B cell (primary cell): ENCODE data around the gene OR51S1. TPM values are rescaled to one million over a fixed set of nuclear protein-coding genes. Genes with fewer than 3 reads are reported as not detected.

ENCODE experiments used
- ATAC-seq: fragments of 200-7000 bp; cut with Tn5 transposase; one replicate; pipeline ENCODE4 v1.10.0; 2021; ENCODE audit warnings: low read depth, mild to moderate bottlenecking, moderate number of reproducible peaks, moderate library complexity
- CTCF ChIA-PET: fragments of 350-600 bp; sonication (Branson Sonifier 250); formaldehyde crosslinking; loops from one replicate; lab custom pipeline; 2021; ENCODE audit warnings: antibody characterized with exemption, inconsistent platforms; lab: Charles Lee
- POLR2A ChIA-PET: fragments of 350-600 bp; sonication (Branson Sonifier 250); formaldehyde crosslinking; loops from one replicate; lab custom pipeline; 2021; ENCODE audit warnings: antibody characterized with exemption; lab: Charles Lee
- DNase-seq: peaks from one replicate; pipeline ENCODE4 v3.0.0; 2013
- H2AFZ ChIP-seq: 2 replicates; pipeline ENCODE4 v1.6.1; 2012; ENCODE audit warnings: mild to moderate bottlenecking, low read depth, low read length; ENCODE audit not compliant: insufficient read depth, poor library complexity, severe bottlenecking
- H3K27ac ChIP-seq, 2 donors: 1 replicate in 1 of 2; 2 replicates in 1 of 2; pipeline ENCODE4 v1.5.1; 2012 to 2013; ENCODE audit warnings: low read length in 2 of 2, mild to moderate bottlenecking in 2 of 2, moderate library complexity in 1 of 2
- H3K27me3 ChIP-seq, 4 experiments: fragments of 200-600 bp in 1 of 4; sonication (generic) in 1 of 4; replicated peaks in 1 of 4; 1 replicate in 2 of 4; 2 replicates in 2 of 4; pipeline versions ENCODE4 v1.6.1 to v1.7.0; 2013 to 2016; ENCODE audit warnings: low read length in 3 of 4, mild to moderate bottlenecking in 2 of 4, mixed read lengths in 1 of 4, moderate library complexity in 1 of 4; ENCODE audit not compliant: insufficient read depth in 4 of 4, control insufficient read depth in 3 of 4; ENCODE audit errors: control extremely low read depth in 1 of 4
- H3K36me3 ChIP-seq, 2 experiments: replicated peaks in 1 of 2; 1 replicate in 1 of 2; 2 replicates in 1 of 2; pipeline versions ENCODE4 v1.6.1 to v1.7.1; 2013; ENCODE audit warnings: low read length in 1 of 2; ENCODE audit not compliant: insufficient read depth in 2 of 2, control insufficient read depth in 1 of 2; ENCODE audit errors: control extremely low read depth in 1 of 2, extremely low read depth in 1 of 2
- H3K4me1 ChIP-seq, 2 donors: fragments of 200-600 bp in 1 of 2; sonication (generic) in 1 of 2; 1 replicate in 1 of 2; 2 replicates in 1 of 2; pipeline versions ENCODE4 v1.5.1 to v1.6.1; 2013 to 2017; ENCODE audit warnings: low read length in 2 of 2; ENCODE audit not compliant: control insufficient read depth in 2 of 2, insufficient read depth in 2 of 2
- H3K4me2 ChIP-seq: replicated peaks from 2 replicates; pipeline ENCODE3; 2012; ENCODE audit warnings: mild to moderate bottlenecking, low read depth, low read length; ENCODE audit not compliant: poor library complexity, severe bottlenecking
- H3K4me3 ChIP-seq, 5 experiments: fragments of 200-600 bp in 1 of 5; sonication (generic) in 1 of 5; 1 replicate in 3 of 5; 2 replicates in 2 of 5; pipeline versions ENCODE4 v1.5.1 to v1.7.0; 2011 to 2016; ENCODE audit warnings: low read length in 4 of 5, mild to moderate bottlenecking in 4 of 5, low read depth in 2 of 5, control low read depth in 1 of 5, moderate library complexity in 1 of 5; ENCODE audit not compliant: insufficient read depth in 1 of 5; ENCODE audit errors: control extremely low read depth in 1 of 5, extremely low read depth in 1 of 5
- H3K79me2 ChIP-seq: fragments of 200-600 bp; sonication (generic); one replicate; pipeline ENCODE4 v1.6.0; 2016; ENCODE audit warnings: low read length; ENCODE audit not compliant: control insufficient read depth, insufficient read depth
- H3K9ac ChIP-seq: fragments of 200-600 bp; sonication (generic); 2 replicates; pipeline ENCODE4 v1.6.1; 2017; ENCODE audit warnings: mild to moderate bottlenecking, low read length, moderate library complexity
- H3K9me3 ChIP-seq, 3 donors: one replicate each; pipeline versions ENCODE4 v1.6.1 to v1.7.1; 2013; ENCODE audit warnings: low read length in 2 of 3; ENCODE audit not compliant: control insufficient read depth in 2 of 3, insufficient read depth in 1 of 3; ENCODE audit errors: control extremely low read depth in 1 of 3
- H4K20me1 ChIP-seq: 2 replicates; pipeline ENCODE4 v1.6.0; 2012; ENCODE audit warnings: mild to moderate bottlenecking, low read length; ENCODE audit not compliant: insufficient read depth, control insufficient read depth, poor library complexity, severe bottlenecking
- H3K27ac Mint-ChIP-seq: one replicate; pipeline ENCODE4 v1.8.0; 2021; ENCODE audit warnings: mixed read lengths
- H3K27me3 Mint-ChIP-seq: one replicate; pipeline ENCODE4 v1.8.0; 2021; ENCODE audit warnings: mixed read lengths
- H3K4me1 Mint-ChIP-seq: one replicate; pipeline ENCODE4 v1.8.0; 2021; ENCODE audit warnings: mixed read lengths
- H3K4me3 Mint-ChIP-seq: one replicate; pipeline ENCODE4 v1.8.0; 2021; ENCODE audit warnings: mixed read lengths
- H3K9me3 Mint-ChIP-seq: one replicate; pipeline ENCODE4 v1.8.0; 2022; ENCODE audit warnings: mixed read lengths; ENCODE audit not compliant: insufficient read depth
- EZH2 ChIP-seq: IDR thresholded peaks from 2 replicates; pipeline ENCODE4 v1.6.1; 2012; ENCODE audit warnings: borderline replicate concordance, low read depth, mild to moderate bottlenecking, moderate library complexity, low read length; ENCODE audit not compliant: insufficient read depth, poor library complexity, severe bottlenecking
- intact Hi-C: fragments of 100-400 bp; cut with micrococcal nuclease; formaldehyde crosslinking; loops from one replicate; pipeline ENCODE4 v1.10.0; 2022
- polyA plus RNA-seq: library from polyadenylated mRNA; depleted of rRNA; stranded (reverse); fragments of >200 nt; gene quantifications from 2 replicates; pipeline ENCODE4 v1.2.3, GENCODE V29; 2012
- total RNA-seq, 2 donors: library from RNA; stranded (reverse); fragments of 120-200 nt in 1 of 2; gene quantifications; 1 replicate in 1 of 2; 2 replicates in 1 of 2; pipeline versions ENCODE4 v1.2.3 to v1.2.4, GENCODE V29; 2013 to 2022
- TF ChIP-seq, protein P1 (sequence below): fragments of 200-600 bp; IDR thresholded peaks from one replicate; pipeline ENCODE4 v1.8.0; 2022; ENCODE audit warnings: antibody characterized with exemption, mild to moderate bottlenecking

Gene OR51S1
- total and polyA plus RNA-seq, 2 donors (not counting 1 experiment from before 2014, with no cell fraction given), result not detected

DNA sequence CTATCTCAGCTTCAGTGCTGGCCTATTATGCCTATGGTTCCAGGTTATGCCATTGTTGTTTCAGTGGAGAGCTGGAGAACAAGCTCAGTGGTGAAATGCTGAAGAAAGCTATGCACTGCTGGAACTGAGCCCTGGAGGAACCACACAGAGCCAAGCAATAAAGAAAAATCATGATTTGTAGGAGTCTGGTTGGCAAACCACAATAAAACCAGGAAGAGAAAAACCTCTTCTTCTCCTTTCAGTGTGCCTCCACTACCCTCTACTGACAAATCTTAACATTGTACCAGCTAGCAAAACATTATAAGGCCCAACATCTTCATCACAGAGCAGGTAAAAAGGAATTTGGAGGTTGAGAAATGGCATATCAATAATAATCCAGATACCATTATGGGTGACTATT lies 22.6 kb downstream of the OR51S1 start:
- Mint-ChIP-seq H3K27ac (no peak overlapping the region), H3K4me3 (no peak overlapping the region), H3K27me3 (peaks cover 13% of the 10 kb centered on the region), H3K4me1 (no peaks in the 10 kb centered on the region), H3K9me3 (no peaks in the 10 kb centered on the region)
- Histone ChIP-seq H3K79me2 (no peaks in the 10 kb centered on the region), H3K9me3 (no peaks in the 10 kb centered on the region), H2AFZ (no peak overlapping the region), H3K9ac (no peak overlapping the region), H3K27me3 (no peaks in the 10 kb centered on the region), H4K20me1 (no peaks in the 10 kb centered on the region), H3K4me2 (no peak overlapping the region), H3K36me3 (no peaks in the 10 kb centered on the region), H3K4me1 (no peaks in the 10 kb centered on the region), H3K27ac (no peak overlapping the region), H3K4me3 (no peak overlapping the region)
- ATAC-seq (no peak), DNase-seq (no peak)
- intact Hi-C loops, result no loop called here
- ChIA-PET POLR2A (no interaction called here), CTCF (no interaction called here)
- no peak for TF ChIP-seq EZH2
- TF ChIP-seq, protein P1, sequence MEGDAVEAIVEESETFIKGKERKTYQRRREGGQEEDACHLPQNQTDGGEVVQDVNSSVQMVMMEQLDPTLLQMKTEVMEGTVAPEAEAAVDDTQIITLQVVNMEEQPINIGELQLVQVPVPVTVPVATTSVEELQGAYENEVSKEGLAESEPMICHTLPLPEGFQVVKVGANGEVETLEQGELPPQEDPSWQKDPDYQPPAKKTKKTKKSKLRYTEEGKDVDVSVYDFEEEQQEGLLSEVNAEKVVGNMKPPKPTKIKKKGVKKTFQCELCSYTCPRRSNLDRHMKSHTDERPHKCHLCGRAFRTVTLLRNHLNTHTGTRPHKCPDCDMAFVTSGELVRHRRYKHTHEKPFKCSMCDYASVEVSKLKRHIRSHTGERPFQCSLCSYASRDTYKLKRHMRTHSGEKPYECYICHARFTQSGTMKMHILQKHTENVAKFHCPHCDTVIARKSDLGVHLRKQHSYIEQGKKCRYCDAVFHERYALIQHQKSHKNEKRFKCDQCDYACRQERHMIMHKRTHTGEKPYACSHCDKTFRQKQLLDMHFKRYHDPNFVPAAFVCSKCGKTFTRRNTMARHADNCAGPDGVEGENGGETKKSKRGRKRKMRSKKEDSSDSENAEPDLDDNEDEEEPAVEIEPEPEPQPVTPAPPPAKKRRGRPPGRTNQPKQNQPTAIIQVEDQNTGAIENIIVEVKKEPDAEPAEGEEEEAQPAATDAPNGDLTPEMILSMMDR, result no peak

DNA sequence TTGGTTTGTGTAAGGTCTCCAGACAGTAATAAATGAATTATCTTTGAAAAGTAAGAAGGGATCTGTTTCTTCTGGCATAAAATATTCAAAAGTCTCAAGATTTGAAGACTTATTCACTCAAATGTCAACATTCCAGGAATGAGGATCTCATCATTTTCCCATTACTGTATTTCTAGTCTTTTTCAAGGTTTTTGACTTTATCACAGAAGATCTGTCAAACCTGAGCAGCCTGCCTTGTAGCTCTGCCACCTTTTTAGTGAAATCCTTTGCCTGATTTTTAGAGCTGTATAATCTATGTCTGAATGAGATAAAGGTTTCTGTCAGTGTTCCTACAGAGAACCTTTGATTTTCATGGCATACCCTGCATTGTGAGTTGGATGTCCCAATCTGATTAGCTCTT lies 23.9 kb downstream of the OR51S1 start:
- no peaks in the 10 kb centered on the region for H3K9me3 Mint-ChIP-seq
- CTCF ChIA-PET, result no interaction called here
- intact Hi-C loops, result no loop called here

More for the DNA sequence above, 23.9 kb downstream of the OR51S1 start:
- H3K4me3 ChIP-seq, result no peak overlapping the region
- no peaks in the 10 kb centered on the region for H3K4me1 Mint-ChIP-seq
- POLR2A ChIA-PET, result no interaction called here
- H3K4me2 ChIP-seq, result no peak overlapping the region
- no peaks in the 10 kb centered on the region for H3K4me1 ChIP-seq
- H4K20me1 ChIP-seq, result no peaks in the 10 kb centered on the region
- H3K27ac Mint-ChIP-seq, result no peak overlapping the region
- no peaks in the 10 kb centered on the region for H3K27me3 ChIP-seq
- no peaks in the 10 kb centered on the region for H3K79me2 ChIP-seq
- DNase-seq, result no peak
- no peak overlapping the region for H3K9ac ChIP-seq
- no peak overlapping the region for H3K27ac ChIP-seq
- H3K4me3 Mint-ChIP-seq, result no peak overlapping the region
- TF ChIP-seq EZH2, result no peak
- TF ChIP-seq, protein P1, result no peak
- H3K36me3 ChIP-seq, result no peaks in the 10 kb centered on the region
- H2AFZ ChIP-seq, result no peak overlapping the region
- ATAC-seq, result no peak
- no peaks in the 10 kb centered on the region for H3K9me3 ChIP-seq
- peaks cover 14% of the 10 kb centered on the region for H3K27me3 Mint-ChIP-seq
